Activated CD8-positive, alpha-beta memory T cell treated with anti-CD3 and anti-CD28 coated beads for 1 hour (primary cell): ENCODE measurements around the gene ROBO4.

ENCODE experiments used
- DNase-seq, 2 donors: peaks; one replicate each; pipeline ENCODE4 v3.0.0-alpha.2; 2020; ENCODE audit warnings: low read depth in 1 of 2; ENCODE audit errors: extremely low read depth in 1 of 2

ROBO4 gene

GRCh38 chr11:124890683-124891372 is 6.8 kb downstream of the ROBO4 start:
- no peak for DNase-seq

DNA sequence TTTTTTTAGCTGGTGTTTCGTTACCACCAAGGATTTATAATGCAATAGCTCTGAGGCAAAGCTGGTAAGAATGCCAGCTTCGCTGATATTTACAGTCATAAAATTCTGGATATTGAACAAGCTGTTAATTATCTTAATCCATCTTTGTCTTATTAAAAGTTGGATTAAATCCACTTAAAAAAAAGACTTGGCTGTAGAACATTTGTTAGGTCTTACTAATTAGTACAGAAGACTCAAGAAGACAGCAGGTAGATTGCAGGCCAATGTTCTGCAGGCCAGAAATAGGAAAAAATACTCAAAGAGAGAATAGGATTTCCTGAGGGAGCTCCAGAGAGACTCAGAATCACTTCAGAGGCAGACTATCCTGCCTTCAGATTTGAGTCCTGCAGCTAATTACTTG is 7.5 kb downstream of the ROBO4 start:
- no peak for DNase-seq

DNA sequence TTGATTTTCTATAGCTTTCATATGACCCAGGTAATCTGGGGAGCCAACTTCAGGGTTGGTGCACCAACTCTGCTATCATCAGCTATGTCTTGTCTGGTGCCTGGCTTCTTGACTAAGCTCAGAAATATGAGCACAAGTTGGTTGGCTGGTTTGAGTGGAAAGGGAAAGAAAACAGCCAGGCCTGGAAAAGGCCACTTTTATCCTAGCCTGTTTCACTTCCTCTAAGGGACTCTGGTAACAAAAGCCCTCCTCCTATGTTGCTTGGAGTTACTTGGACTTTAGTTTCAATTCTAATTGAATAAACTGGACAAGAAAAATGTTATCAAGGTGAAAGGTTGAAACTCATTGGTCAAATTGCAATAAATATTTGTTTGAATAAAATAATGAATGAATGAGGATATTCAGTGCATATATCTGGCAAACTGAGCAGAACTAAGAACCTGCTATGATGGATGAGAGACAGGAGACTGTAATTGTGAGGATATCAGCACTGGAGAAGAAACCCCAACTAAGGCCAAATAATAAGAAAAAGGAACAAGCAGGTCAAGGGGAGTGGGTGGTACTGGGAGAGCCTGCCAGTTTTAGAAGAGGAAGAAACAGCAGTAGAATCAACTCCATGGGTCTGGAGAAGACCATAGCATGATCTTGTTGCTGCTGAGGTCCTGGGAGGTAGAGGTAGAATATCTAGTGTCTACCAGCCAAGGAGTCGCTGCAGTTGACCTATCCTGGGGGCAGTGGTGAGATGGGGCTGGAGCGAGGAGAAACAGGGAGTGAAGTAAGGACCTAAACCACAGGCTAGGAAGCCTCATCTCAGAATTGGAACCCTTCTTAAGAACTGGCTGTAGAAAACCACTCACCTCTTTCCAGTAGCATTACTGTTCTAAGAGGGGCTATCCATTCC is 8.2 kb downstream of the ROBO4 start:
- DNase-seq, result no peak

DNA sequence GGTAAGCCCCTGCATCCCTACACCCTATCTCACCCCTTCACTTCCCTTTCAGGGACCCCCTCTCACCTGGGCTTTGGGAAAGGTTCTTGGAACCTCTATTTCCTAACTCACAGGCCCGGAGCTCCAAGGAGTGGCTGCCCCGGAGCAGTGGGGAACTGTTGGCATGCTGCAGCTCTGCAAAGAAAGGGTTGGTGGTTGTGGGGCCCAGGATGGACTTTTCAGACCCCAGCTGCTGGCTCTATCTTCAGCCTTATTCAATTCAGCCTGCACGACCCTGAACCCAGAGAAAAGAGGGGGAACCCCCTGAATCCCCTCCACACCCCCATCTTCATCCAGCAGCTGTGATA is 10.0 kb downstream of the ROBO4 start:
- DNase-seq, result no peak

DNA sequence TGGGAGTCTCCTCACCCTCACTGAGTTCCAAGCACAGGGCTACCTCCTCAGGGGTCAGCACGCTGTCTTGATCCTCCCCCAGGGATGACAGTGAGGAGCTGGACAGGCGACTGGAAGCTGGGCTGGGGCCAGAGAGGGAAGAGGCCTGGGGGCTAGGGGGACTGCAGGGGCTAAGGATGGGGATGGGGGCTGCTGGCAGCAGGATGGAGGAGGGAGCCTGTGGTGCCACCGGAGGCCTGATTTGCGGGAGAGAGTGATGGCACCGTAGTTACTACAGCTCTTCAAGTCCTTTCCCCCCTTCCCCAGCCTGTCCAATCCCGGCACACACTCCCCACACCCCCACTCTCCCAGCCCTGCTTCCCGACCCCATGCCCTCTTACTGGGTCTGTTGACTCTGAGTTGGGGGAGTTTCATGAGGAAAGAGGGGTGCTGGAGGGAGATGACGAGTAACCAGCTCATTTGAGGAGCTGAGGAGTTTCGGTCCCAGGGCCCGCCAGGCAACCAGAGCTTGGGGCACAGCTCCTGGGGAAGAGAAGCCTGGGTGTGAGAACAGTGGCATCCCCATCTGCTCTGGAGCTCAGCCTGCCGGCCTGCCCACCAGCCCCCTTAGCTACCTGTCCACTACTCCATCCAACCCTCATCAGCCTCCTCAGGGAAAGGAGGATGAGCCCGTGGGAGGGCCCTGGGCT is 10.5 kb downstream of the ROBO4 start:
- no peak for DNase-seq

DNA sequence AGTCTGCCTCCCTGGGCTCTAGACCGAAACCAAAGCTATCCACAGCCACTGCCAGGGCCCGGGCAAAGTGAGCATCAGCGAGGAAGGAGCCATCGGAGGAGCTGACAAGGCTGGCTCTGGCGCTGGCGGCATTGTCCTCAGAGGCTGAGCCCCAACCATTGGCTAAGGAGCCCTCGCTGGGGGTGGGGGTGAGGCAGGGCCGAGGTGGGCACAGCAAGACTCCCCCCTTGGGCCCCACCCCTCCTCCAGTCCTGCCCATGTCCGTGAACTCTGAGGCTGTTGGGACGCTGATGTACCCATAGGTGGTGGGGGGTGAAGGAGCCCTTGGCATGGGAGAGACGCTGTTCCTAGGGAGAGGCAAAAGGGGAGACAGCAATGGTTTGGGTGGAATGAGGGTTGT is 11.2 kb downstream of the ROBO4 start:
- DNase-seq, result no peak

DNA sequence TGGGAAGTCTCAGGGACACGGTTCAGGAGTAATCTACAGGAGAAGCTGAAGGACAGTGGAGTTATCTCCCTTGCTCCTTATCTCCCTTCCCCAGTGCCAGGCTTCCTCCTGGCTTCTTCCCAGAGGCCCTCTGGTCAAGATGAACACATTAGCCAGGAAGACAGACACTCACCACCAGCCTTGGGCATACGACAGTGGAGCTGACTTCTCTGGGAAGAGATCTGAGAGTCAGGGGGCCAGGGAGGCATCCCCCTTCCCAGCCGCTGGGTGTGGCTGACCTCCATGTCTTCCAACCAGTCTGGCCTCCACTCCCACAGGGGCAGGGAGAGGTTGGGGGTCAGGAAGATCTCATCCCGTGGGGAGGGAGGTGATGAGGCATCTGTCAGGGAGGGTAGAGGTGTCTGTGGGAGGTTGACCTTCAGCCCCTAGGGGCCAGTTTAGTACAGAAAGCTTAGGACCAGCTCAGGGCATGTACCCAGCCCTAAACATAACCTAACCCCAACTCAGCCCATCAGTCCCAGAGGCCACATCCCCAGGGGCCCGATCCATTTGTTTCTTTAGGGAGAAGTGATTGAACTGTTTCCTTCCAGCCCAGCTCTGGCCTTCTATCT is 12.7 kb downstream of the ROBO4 start:
- no peak for DNase-seq

DNA sequence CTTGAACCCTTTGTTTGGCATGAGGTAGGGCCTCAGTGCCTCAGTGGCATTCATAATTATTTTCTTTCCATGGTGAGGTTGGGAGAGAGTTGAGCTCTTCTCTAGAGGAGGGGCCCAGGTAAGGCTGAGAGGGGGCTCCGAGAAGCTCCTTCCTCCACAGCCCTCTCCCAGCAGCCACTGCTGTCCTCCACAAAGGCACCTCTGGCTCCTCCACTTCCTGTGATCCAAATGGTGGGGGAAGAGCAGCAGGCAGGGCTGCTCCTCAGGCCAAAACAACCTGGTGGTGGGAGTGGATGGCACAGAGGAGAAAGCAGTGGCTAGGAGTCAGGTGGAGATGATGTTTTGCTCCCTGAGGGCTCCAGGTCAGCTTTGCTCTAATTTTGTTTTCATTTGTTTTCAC is 13.3 kb downstream of the ROBO4 start:
- no peak for DNase-seq

- no peak for DNase-seq
These were observed 15.2 kb downstream of the ROBO4 start for GRCh38 chr11:124882339-124883071.

GRCh38 chr11:124880958-124881357 is 16.7 kb downstream of the ROBO4 start:
- DNase-seq, result no peak

DNA sequence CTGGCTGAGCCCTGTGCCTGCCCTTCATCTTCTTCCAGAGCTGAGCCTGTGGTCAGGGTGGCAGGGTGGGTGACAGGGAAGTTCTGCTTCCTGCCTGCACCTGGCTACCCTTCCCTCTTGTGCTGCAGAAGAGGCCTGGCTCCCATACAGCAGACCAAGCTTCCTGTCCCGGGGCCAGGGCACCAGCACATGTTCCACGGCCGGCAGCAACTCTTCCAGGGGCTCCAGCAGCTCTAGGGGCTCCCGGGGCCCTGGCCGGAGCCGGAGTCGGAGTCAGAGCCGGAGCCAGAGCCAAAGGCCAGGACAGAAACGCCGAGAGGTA is 17.4 kb downstream of the ROBO4 start:
- no peak for DNase-seq

DNA sequence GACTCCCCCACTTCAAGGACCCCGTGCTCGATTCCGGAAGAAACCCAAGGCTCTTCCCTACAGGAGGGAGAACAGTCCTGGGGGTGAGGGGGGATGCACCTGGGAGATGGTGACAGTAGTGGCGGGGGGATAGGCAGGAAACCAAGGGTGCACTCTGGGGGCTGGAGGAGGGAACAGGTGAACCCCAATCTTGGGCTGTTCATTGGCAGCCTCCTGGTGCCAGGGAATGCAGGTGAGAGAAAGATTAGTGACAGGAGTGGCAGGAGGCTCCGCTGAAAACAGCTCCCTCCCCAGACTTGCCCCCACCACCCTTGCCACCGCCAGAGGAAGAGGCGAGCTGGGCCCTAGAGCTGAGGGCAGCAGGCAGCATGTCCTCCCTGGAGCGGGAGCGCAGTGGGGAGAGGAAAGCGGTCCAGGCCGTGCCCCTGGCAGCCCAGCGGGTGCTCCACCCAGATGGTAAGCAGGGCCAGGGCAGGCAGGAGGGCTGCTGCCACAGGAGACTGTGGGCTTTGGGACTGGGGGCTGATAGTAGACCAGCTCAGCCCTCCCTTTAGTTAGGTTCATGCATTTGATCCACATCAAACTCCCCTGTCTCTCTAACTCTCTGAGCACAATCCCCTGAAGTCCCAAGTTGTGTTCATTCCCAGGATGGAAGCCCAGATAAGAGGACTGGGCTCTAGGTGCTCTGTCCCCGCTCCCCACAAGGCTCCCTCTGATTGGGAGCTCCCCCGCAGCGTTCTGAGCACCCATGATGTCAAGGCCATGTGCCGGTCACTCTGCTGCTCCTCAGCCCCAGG is 18.0 kb downstream of the ROBO4 start:
- DNase-seq, result no peak

- DNase-seq, result no peak
These were observed 18.7 kb downstream of the ROBO4 start for GRCh38 chr11:124878759-124879492.

GRCh38 chr11:124877910-124878758 is 19.5 kb downstream of the ROBO4 start:
- no peak for DNase-seq

GRCh38 chr11:124877631-124877909 is 20.1 kb downstream of the ROBO4 start:
- no peak for DNase-seq

DNA sequence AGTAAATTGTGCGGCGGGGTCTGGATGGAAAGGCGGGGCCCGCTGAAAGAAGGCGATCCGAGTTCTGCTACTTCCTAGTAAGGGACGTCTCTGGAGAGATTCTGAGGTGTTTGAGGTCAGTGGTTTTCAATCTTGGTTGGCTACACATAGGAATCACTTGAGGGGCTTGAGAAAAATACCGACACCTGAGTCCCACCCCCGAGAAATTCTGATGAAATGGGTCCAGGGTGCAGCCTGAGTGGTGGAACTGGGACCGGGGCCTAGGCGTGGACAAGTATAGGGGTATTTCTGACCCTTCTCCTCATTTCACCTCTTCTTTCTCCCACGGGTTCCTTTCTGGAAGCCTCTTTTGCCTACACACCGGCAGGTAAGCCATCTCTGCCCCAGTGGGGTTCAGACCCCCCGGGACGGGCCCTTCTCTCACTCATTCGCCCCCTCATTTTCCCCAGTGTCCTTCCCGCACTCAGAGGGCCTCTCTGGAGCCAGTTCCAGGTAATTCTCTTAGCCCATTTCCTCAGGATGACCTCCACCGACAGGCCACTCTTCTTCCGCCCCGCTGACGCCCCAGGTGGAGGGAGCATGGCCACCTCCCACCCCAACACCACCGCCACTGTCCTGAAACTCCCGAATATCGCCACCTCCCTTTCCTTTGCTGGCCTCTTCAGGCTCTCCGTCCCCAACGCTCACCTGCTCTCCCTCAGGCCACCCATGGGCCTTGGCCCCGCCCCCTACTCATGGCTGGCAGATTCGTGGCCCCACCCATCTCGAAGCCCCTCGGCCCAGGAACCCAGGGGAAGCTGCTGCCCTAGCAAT is 20.6 kb downstream of the ROBO4 start:
- DNase-seq, result no peak

GRCh38 chr11:124875943-124876817 is 21.5 kb downstream of the ROBO4 start:
- DNase-seq, result peak; percentile 36 to 61
